ENCODE results near the gene C1QTNF8.

C1QTNF8 gene

DNA sequence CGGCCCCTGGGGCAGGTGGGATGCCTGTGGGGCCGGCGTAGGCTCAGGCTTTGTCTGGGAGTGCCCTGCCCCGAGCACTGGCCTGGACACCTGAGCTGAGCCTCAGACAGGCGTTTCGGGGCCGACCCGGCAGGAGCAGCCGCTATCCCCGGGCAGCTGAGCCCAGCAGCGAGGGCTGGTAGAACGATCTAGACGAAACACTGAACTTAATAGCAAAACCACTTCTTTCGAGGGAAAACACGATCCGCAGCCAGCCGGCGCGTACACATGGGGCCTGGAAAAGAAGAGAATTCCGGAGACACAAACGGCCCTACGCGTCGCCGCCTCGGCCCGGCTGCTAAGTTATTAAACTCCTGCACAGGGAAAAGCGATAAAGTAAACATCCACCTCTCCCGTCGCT lies 45.5 kb downstream of the C1QTNF8 start:
- no peak overlapping the region for H3K9ac ChIP-seq
- no peak for TF ChIP-seq Cebpa-rat (IDR thresholded peaks at IDR 0.05)
- peak overlapping the region; percentile 82; the same call in 1 of the 2 replicates for H3K4me2 ChIP-seq
- H3K9me3 ChIP-seq, result no peaks in the 10 kb centered on the region
- peaks cover 80% of the 10 kb centered on the region for H3K4me1 ChIP-seq
- peaks cover 15% of the 10 kb centered on the region; the same call in 1 of the 2 replicates for H3K27me3 ChIP-seq
- peaks cover 16% of the 10 kb centered on the region; the same call in 1 of the 2 replicates for H4K20me1 ChIP-seq
- H3K36me3 ChIP-seq, result no peaks in the 10 kb centered on the region
- no peak overlapping the region for H3K27ac ChIP-seq
- H3K4me3 ChIP-seq, result no peak overlapping the region

DNA sequence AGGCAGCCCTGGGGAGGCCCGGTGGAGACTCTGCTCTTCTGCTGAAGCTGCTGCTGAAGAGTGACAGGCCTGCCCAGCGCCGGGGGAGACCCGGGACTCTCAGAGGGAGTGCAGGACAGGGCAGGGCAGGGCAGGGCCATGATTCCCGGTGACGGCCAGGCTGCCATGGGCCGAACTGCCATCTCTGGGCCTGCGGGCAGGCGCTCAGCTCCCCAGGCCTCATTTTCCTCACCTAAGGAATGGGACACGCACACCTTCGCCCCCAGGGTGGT lies 46.1 kb downstream of the C1QTNF8 start:
- H3K9ac ChIP-seq, result no peak overlapping the region

DNA sequence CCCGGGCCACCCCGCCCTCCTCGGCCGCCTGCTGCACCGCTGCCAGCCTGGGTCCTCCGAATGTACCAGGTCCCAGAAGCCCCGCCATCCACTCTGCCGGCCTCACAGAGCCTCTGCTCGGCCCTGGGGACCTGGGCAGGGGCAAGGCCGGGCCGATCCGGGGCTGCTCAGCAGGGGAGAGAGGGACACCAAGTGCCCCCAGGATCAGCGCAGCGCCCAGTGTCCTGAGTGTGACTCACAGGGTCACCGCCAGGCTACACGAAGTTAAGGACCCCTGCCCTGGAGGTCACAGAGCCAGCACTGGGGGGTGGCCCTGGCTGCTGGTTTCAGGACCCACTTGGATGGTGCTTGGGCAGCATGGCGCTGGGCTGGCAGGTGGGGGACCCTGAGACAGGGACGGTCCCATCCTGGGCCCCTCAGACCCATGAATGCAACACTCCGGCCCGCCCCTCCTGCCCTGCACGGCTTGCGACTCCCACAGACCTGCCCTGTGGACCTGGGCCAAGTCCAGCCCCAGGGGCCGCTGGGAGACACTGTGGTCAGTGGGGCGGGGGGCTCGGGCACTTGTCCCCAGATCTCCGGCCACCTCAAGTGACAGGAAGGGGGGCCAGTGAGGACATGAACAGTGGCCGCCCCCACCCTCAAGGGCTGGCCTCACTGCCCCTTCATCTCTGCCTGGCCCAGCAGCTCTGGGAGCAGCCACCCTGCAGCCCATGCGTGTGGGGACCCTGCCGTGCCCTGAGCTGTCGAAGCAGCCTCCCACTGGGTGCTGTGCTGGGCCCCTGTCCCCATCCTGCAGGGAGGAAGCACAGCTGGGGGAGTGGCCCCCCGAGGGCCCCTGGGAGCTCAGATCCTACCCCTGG lies 46.7 kb downstream of the C1QTNF8 start:
- H3K4me3 ChIP-seq, result no peak overlapping the region
- no peaks in the 10 kb centered on the region for H3K36me3 ChIP-seq
- no peak for TF ChIP-seq Cebpa-rat (IDR thresholded peaks at IDR 0.05)
- peaks cover 70% of the 10 kb centered on the region for H3K4me1 ChIP-seq
- H3K27me3 ChIP-seq, result peaks cover 15% of the 10 kb centered on the region; the same call in 1 of the 2 replicates
- H3K9ac ChIP-seq, result no peak overlapping the region
- peak overlapping the region; percentile 53; the same call in 1 of the 2 replicates for H3K27ac ChIP-seq
- H3K4me2 ChIP-seq, result peak overlapping the region; percentile 82
- peaks cover 24% of the 10 kb centered on the region; the same call in 1 of the 2 replicates for H4K20me1 ChIP-seq
- H3K9me3 ChIP-seq, result no peaks in the 10 kb centered on the region

More for the DNA sequence above, 46.1 kb downstream of the C1QTNF8 start:
- H3K4me2 ChIP-seq, result peak overlapping the region; percentile 82
- H3K4me3 ChIP-seq, result no peak overlapping the region
- H3K9me3 ChIP-seq, result no peaks in the 10 kb centered on the region
- H3K36me3 ChIP-seq, result no peaks in the 10 kb centered on the region
- no peak overlapping the region for H3K27ac ChIP-seq
- peaks cover 20% of the 10 kb centered on the region; the same call in 1 of the 2 replicates for H4K20me1 ChIP-seq
- peaks cover 15% of the 10 kb centered on the region; the same call in 1 of the 2 replicates for H3K27me3 ChIP-seq
- H3K4me1 ChIP-seq, result peaks cover 75% of the 10 kb centered on the region
- no peak for TF ChIP-seq Cebpa-rat (IDR thresholded peaks at IDR 0.05)

DNA sequence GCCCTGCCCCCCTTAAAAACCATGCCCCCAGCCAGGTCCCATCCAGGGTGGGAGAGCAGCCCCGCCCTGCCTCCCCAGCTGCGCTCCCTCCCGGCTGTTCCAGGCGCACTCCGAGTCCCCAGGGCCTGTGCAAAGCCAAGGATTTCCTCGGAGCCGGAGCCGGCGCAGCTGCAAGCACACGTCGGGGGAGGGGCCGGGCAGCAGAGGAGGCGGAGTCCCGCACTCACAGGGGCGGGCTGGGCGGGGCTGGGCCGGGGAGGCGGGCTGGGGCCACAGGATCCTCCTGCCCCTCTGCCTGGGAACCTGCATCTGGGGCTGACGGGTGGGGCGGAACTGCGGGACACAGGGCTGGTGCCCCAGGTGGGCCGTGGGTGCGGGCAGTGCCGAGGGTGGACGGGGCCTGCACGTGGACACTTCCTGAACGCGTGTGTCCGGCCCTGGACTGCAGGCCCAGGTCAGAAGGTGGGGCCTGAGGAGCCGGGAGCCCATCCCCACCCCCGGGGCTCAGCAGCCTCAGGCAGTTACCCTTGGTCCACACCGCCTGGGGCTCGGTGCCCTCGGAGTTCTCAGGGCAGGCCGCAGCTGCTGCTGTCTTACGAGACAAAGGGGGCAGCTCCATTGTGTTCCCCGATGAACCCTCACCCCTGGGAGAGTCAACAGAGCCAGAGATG lies 47.5 kb downstream of the C1QTNF8 start:
- Histone ChIP-seq H3K27me3 (peaks cover 17% of the 10 kb centered on the region; the same call in 1 of the 2 replicates), H3K4me3 (no peak overlapping the region), H3K9ac (no peak overlapping the region), H3K9me3 (no peaks in the 10 kb centered on the region), H3K27ac (peak overlapping the region; percentile 53; the same call in 1 of the 2 replicates), H3K36me3 (no peaks in the 10 kb centered on the region), H3K4me1 (peaks cover 62% of the 10 kb centered on the region), H4K20me1 (peaks cover 24% of the 10 kb centered on the region; the same call in 1 of the 2 replicates), H3K4me2 (peak overlapping the region; percentile 82)
- no peak for TF ChIP-seq Cebpa-rat (IDR thresholded peaks at IDR 0.05)

DNA sequence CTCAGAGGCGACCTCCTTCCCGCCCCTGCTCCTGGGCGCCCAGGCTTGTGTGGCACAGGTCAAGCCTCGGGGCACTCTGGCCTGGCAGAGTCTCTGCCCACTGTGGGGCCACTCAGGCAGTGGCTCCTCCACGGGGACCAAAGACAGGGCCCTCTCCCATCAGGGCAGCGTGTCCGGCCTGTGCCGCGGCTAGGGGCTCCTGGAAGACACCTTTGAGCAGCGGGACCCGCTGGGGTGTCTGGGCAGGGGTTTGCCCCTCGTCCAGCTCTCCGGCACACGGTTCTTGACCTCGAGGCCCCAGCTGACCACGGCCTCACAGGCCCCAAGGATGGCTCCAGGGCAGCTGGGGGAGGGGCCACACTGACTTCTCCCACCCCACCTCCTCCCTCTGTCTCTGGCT lies 48.2 kb downstream of the C1QTNF8 start:
- TF ChIP-seq Cebpa-rat (IDR thresholded peaks at IDR 0.05), result no peak
- H3K4me3 ChIP-seq, result no peak overlapping the region
- H3K9me3 ChIP-seq, result no peaks in the 10 kb centered on the region
- H3K27ac ChIP-seq, result no peak overlapping the region
- peaks cover 21% of the 10 kb centered on the region; the same call in 1 of the 2 replicates for H4K20me1 ChIP-seq
- peaks cover 54% of the 10 kb centered on the region for H3K4me1 ChIP-seq
- H3K9ac ChIP-seq, result no peak overlapping the region; the same call in 1 of the 2 replicates
- H3K27me3 ChIP-seq, result peaks cover 17% of the 10 kb centered on the region; the same call in 1 of the 2 replicates
- no peaks in the 10 kb centered on the region for H3K36me3 ChIP-seq
- H3K4me2 ChIP-seq, result peak overlapping the region; percentile 82

DNA sequence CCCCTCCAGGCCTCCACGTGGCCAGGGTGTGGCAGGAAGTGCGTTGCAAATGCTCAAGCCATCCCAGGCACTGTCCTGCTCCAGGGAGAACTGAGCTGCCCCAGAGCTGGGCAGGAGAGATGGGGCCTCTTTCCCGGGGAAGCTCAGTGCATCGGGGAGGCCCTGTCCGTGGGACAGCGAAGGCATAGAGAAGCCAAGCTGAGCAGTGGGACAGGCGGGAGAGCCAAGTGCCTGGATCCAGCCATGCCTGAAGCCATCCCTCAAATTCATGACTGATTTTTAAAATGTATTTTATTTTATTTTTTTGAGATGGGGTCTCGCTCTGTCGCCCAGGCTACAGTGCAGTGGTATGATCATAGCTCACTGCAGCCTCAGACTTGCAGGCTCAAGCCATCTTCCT lies 48.9 kb downstream of the C1QTNF8 start:
- Histone ChIP-seq H3K27ac (no peak overlapping the region), H3K4me1 (peaks cover 48% of the 10 kb centered on the region), H3K4me2 (peak overlapping the region; percentile 82), H3K36me3 (no peaks in the 10 kb centered on the region), H3K4me3 (no peak overlapping the region), H4K20me1 (peaks cover 19% of the 10 kb centered on the region; the same call in 1 of the 2 replicates), H3K9me3 (no peaks in the 10 kb centered on the region), H3K27me3 (peaks cover 17% of the 10 kb centered on the region; the same call in 1 of the 2 replicates), H3K9ac (no peak overlapping the region)
- no peak for TF ChIP-seq Cebpa-rat (IDR thresholded peaks at IDR 0.05)

DNA sequence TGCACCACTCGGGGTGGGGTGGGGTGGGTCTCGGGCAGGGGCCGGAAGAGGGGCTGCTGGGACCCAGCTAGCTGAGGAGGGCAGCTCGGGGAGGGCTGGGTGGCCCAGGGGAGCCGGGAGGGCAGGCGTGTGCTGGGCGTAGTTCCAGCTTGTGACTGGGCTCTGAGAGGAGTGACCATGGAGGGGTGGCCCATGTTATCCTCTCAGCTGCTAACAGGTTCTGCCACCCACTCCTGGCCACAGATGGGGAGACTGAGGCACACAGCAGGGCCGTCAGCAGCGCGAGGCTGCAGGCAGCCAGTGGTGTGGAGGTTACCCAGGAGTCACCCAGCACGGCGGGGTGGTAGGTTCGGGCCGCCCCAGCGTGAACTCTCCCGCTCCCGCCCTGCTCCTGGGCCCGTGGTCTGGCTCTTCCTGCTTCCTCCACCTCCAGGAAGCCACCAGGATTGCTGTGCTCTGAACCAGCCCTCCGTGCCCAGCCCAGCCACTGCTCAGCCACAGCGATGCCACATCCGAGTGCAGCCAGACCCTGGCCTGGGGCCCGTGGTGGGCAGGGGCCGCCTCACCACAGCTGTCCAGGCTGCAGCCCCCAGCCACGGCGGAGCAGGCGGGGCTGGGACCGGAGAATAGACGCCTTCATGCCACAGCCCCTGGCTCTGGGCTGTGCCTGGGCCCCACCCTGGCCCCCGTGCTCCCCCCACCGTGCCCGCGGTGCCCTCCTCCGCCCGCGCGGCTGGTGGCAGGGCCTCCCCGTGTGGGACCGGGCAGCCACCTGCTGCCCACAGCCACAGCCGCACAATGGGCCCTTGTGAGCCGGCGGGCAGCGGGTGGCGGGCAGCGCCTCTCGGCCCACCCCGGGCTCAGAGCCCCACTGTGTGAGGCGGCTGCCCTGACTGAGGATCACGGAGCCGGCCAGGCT lies 49.8 kb downstream of the C1QTNF8 start:
- no peak for TF ChIP-seq Cebpa-rat (IDR thresholded peaks at IDR 0.05)

DNA sequence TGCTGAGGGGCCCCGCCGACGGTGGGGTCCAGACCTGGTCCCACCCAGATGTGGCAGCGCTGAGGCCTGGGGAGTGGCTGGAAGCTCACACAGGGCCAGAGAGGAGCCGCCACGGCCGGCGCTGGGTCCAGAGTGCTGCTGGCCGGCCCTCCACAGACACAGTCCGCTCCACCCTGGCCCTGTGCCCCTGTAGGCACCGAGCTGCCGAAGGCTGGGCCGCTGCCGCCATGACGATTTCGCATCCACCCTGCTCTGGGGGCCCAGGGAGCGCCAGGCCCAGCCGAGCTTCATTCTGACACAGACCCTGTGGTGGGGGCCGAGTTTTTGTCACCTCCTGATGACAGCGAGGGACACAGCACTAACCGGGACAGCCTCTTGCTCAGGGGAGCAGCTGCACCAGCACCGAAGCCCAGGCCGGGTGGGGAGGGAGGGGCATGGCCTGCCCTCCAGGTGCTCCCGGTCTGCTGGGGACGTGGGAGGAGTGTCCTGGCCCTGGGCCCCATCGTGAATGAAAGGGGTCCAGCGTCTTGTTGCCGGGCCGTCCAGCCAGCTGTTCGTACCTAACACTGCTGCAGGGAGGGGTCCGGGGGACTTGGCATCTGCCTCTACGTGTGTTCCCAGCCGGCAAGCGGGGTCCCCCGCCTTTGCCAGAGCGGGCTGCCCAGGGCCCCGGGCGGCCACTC lies 50.6 kb downstream of the C1QTNF8 start:
- Histone ChIP-seq H3K4me3 (no peak overlapping the region), H3K36me3 (no peaks in the 10 kb centered on the region), H4K20me1 (peaks cover 19% of the 10 kb centered on the region; the same call in 1 of the 2 replicates), H3K27ac (no peak overlapping the region), H3K9me3 (peaks cover 4% of the 10 kb centered on the region; the same call in 1 of the 2 replicates), H3K27me3 (peaks cover 17% of the 10 kb centered on the region; the same call in 1 of the 2 replicates), H3K4me2 (no peak overlapping the region), H3K4me1 (peaks cover 46% of the 10 kb centered on the region), H3K9ac (no peak overlapping the region)
- TF ChIP-seq Cebpa-rat (IDR thresholded peaks at IDR 0.05), result no peak

More for the DNA sequence above, 49.8 kb downstream of the C1QTNF8 start:
- H3K4me1 ChIP-seq, result peaks cover 48% of the 10 kb centered on the region
- H4K20me1 ChIP-seq, result peaks cover 19% of the 10 kb centered on the region; the same call in 1 of the 2 replicates
- peaks cover 17% of the 10 kb centered on the region; the same call in 1 of the 2 replicates for H3K27me3 ChIP-seq
- H3K4me2 ChIP-seq, result peak overlapping the region; percentile 82
- H3K36me3 ChIP-seq, result no peaks in the 10 kb centered on the region
- no peak overlapping the region for H3K4me3 ChIP-seq
- H3K27ac ChIP-seq, result no peak overlapping the region
- H3K9ac ChIP-seq, result no peak overlapping the region
- peaks cover 4% of the 10 kb centered on the region; the same call in 1 of the 2 replicates for H3K9me3 ChIP-seq

Data from BLaER1 (cell line).